Measurements from ENCODE around the gene ZBTB7C. TPM values are rescaled to one million over a fixed set of nuclear protein-coding genes. Genes with fewer than 3 reads are reported as not detected.

ZBTB7C gene
- total RNA-seq, 1 donor from 2014 or later: 0.61 TPM

- Mint-ChIP-seq H3K36me3 (ENCODE audit: low read depth) (no peaks in the 10 kb centered on the region), H3K4me3 (no peak overlapping the region), H3K4me1 (peaks cover 21% of the 10 kb centered on the region), H3K9me3 (no peaks in the 10 kb centered on the region), H3K27ac (ENCODE audit: unreplicated experiment) (no peak overlapping the region), H3K27me3 (ENCODE audit: low read depth) (no peaks in the 10 kb centered on the region)
- no peak for TF ChIP-seq CTCF (conservative IDR thresholded peaks at IDR 0.05)
- DNase-seq (ENCODE audit: low read depth, low spot score): no peak
Observed at GRCh38 chr18:48348739-48349138, 60.4 kb downstream of the ZBTB7C start.

GRCh38 chr18:48347756-48348326 lies 61.3 kb downstream of the ZBTB7C start:
- Mint-ChIP-seq H3K9me3 (no peaks in the 10 kb centered on the region), H3K27ac (ENCODE audit: unreplicated experiment) (no peak overlapping the region), H3K4me3 (no peak overlapping the region), H3K27me3 (ENCODE audit: low read depth) (no peaks in the 10 kb centered on the region), H3K36me3 (ENCODE audit: low read depth) (no peaks in the 10 kb centered on the region), H3K4me1 (peaks cover 21% of the 10 kb centered on the region)
- TF ChIP-seq CTCF (conservative IDR thresholded peaks at IDR 0.05): no peak
- no peak for DNase-seq (ENCODE audit: low read depth, low spot score)

- no peaks in the 10 kb centered on the region for H3K36me3 Mint-ChIP-seq (ENCODE audit: low read depth)
- no peak overlapping the region for H3K27ac Mint-ChIP-seq (ENCODE audit: unreplicated experiment)
- no peaks in the 10 kb centered on the region for H3K9me3 Mint-ChIP-seq
- H3K4me1 Mint-ChIP-seq: peaks cover 22% of the 10 kb centered on the region
- no peak overlapping the region for H3K4me3 Mint-ChIP-seq
- no peaks in the 10 kb centered on the region for H3K27me3 Mint-ChIP-seq (ENCODE audit: low read depth)
- DNase-seq (ENCODE audit: low read depth, low spot score): no peak
- TF ChIP-seq CTCF (conservative IDR thresholded peaks at IDR 0.05): no peak
Observed at GRCh38 chr18:48345596-48345995, 63.6 kb downstream of the ZBTB7C start.

GRCh38 chr18:48342581-48342980 lies 66.6 kb downstream of the ZBTB7C start:
- Mint-ChIP-seq H3K9me3 (no peaks in the 10 kb centered on the region), H3K27me3 (ENCODE audit: low read depth) (no peaks in the 10 kb centered on the region), H3K27ac (ENCODE audit: unreplicated experiment) (peak overlapping the region; percentile 47), H3K4me1 (peaks cover 20% of the 10 kb centered on the region), H3K36me3 (ENCODE audit: low read depth) (no peaks in the 10 kb centered on the region), H3K4me3 (no peak overlapping the region)
- no peak for TF ChIP-seq CTCF (conservative IDR thresholded peaks at IDR 0.05)
- no peak for DNase-seq (ENCODE audit: low read depth, low spot score)

GRCh38 chr18:48342125-48342524 lies 67.1 kb downstream of the ZBTB7C start:
- no peak overlapping the region for H3K27ac Mint-ChIP-seq (ENCODE audit: unreplicated experiment)
- no peak for DNase-seq (ENCODE audit: low read depth, low spot score)
- peaks cover 20% of the 10 kb centered on the region for H3K4me1 Mint-ChIP-seq
- no peaks in the 10 kb centered on the region for H3K36me3 Mint-ChIP-seq (ENCODE audit: low read depth)
- H3K27me3 Mint-ChIP-seq (ENCODE audit: low read depth): no peaks in the 10 kb centered on the region
- no peak for TF ChIP-seq CTCF (conservative IDR thresholded peaks at IDR 0.05)
- H3K4me3 Mint-ChIP-seq: no peak overlapping the region
- H3K9me3 Mint-ChIP-seq: no peaks in the 10 kb centered on the region

All from neural crest cell (in vitro differentiated cells).